ENCODE data around the gene POLE.
A peak's percentile ranks its signal among the peaks of the same experiment; 100 is the strongest.
"Not testable (repeated sequence)": the region's sequence is repeated elsewhere in the genome, so short reads cannot be mapped to it uniquely, and the experiment has no call there.

POLE gene

GRCh38 chr12:132717011-132717410, 29.9 kb upstream of the POLE start:
- no peak for DNase-seq

- DNase-seq = no peak
These were observed 29.2 kb upstream of the POLE start for GRCh38 chr12:132716356-132716755.

GRCh38 chr12:132715874-132716273, 28.7 kb upstream of the POLE start:
- no peak for DNase-seq

- no peak for DNase-seq
These were observed 26.0 kb upstream of the POLE start for GRCh38 chr12:132713123-132713522.

- DNase-seq = no peak
These were observed 24.1 kb upstream of the POLE start for GRCh38 chr12:132711080-132711843.

GRCh38 chr12:132710405-132711079, 23.4 kb upstream of the POLE start, which contains the start of gene PGAM5:
Gene PGAM5, plus strand, starts transcription at chr12:132710842. Its CDS starts 35 bp downstream, at chr12:132710877.
- DNase-seq = peak; percentile 31

- no peak for DNase-seq
These were observed 22.9 kb upstream of the POLE start for GRCh38 chr12:132710043-132710404.

GRCh38 chr12:132708150-132708549, 21.0 kb upstream of the POLE start:
- DNase-seq = no peak

GRCh38 chr12:132707241-132707640, 20.1 kb upstream of the POLE start:
- no peak for DNase-seq

- no peak for DNase-seq
These were observed 16.5 kb upstream of the POLE start for GRCh38 chr12:132703641-132704040.

- DNase-seq = no peak
These were observed 15.5 kb upstream of the POLE start for GRCh38 chr12:132702640-132703039.

- DNase-seq = no peak
These were observed 13.2 kb upstream of the POLE start for GRCh38 chr12:132700212-132700822.

- DNase-seq = no peak
These were observed 11.2 kb upstream of the POLE start for GRCh38 chr12:132698341-132698740.

- DNase-seq = no peak
These were observed 8.3 kb upstream of the POLE start for GRCh38 chr12:132695431-132695830.

- not testable (repeated sequence) for DNase-seq
These were observed 7.7 kb upstream of the POLE start for GRCh38 chr12:132694888-132695287.

GRCh38 chr12:132692030-132692429, 4.9 kb upstream of the POLE start:
- not testable (repeated sequence) for DNase-seq

GRCh38 chr12:132690112-132690511, 3.0 kb upstream of the POLE start:
- DNase-seq = no peak

GRCh38 chr12:132689227-132689626, 2.1 kb upstream of the POLE start:
- no peak for DNase-seq

- no peak for DNase-seq
These were observed 324 bp downstream of the POLE start for GRCh38 chr12:132686825-132687210.

GRCh38 chr12:132685400-132685799, 1.7 kb downstream of the POLE start:
- DNase-seq = no peak

GRCh38 chr12:132677492-132677891, 9.7 kb downstream of the POLE start:
- DNase-seq = no peak

GRCh38 chr12:132675757-132676432, 11.2 kb downstream of the POLE start:
- no peak for DNase-seq

GRCh38 chr12:132674561-132674960, 12.6 kb downstream of the POLE start:
- DNase-seq = no peak
